GM12872 (cell line): ENCODE measurements around the gene ADGRB2.

Source experiments
- TF ChIP-seq, protein P1 (sequence below): IDR thresholded peaks from 3 replicates; pipeline ENCODE4 v1.5.1; 2011; ENCODE audit warnings: low read depth, mild to moderate bottlenecking, low read length, moderate library complexity; ENCODE audit not compliant: insufficient read depth

ADGRB2 gene

DNA sequence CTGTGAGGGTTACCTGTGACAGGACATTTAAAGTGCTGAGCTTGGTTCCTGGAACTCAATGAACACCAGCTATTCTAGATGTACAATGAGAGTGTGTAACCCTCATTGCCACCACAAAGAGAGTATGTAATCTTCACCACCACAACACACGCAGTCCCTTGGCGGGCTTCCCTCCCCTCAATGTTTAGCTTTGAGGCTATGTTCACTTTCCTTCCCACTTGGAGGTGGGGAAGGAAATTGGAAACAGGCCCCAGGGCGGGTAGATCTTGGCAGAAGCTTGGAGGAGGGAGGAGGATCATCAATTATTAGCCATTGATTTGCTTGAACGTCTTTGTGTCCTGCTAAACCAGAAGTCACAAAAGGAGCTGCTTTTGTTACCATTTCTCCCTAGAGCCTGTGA is 52.1 kb downstream of the ADGRB2 start:
- TF ChIP-seq, protein P1, sequence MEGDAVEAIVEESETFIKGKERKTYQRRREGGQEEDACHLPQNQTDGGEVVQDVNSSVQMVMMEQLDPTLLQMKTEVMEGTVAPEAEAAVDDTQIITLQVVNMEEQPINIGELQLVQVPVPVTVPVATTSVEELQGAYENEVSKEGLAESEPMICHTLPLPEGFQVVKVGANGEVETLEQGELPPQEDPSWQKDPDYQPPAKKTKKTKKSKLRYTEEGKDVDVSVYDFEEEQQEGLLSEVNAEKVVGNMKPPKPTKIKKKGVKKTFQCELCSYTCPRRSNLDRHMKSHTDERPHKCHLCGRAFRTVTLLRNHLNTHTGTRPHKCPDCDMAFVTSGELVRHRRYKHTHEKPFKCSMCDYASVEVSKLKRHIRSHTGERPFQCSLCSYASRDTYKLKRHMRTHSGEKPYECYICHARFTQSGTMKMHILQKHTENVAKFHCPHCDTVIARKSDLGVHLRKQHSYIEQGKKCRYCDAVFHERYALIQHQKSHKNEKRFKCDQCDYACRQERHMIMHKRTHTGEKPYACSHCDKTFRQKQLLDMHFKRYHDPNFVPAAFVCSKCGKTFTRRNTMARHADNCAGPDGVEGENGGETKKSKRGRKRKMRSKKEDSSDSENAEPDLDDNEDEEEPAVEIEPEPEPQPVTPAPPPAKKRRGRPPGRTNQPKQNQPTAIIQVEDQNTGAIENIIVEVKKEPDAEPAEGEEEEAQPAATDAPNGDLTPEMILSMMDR: no peak

DNA sequence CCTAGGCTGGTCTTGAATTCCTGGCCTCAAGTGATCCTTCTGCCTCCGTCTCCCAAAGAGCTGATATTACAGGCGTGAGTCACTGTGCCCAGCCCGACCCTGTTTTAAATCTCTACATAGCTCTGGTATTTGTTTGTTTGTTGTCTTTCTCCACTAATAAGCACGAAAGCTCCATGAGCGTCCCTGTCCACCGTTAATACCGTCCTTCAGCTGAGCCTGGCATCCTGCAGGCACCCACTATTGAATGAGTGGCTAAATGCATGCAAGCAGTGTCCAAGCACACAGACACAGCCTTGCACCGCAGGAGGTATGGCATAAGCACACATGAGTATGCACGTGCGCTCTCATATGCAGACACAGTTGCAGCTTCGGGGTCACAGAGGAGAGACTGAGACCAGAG is 55.8 kb downstream of the ADGRB2 start:
- TF ChIP-seq, protein P1: no peak

- TF ChIP-seq, protein P1: peak; percentile 33; the same call in 2 of the 3 replicates
Measured at GRCh38 chr1:31707711-31708110, 56.4 kb downstream of the ADGRB2 start.

- TF ChIP-seq, protein P1: no peak
Measured at GRCh38 chr1:31706384-31707058, 57.6 kb downstream of the ADGRB2 start.

DNA sequence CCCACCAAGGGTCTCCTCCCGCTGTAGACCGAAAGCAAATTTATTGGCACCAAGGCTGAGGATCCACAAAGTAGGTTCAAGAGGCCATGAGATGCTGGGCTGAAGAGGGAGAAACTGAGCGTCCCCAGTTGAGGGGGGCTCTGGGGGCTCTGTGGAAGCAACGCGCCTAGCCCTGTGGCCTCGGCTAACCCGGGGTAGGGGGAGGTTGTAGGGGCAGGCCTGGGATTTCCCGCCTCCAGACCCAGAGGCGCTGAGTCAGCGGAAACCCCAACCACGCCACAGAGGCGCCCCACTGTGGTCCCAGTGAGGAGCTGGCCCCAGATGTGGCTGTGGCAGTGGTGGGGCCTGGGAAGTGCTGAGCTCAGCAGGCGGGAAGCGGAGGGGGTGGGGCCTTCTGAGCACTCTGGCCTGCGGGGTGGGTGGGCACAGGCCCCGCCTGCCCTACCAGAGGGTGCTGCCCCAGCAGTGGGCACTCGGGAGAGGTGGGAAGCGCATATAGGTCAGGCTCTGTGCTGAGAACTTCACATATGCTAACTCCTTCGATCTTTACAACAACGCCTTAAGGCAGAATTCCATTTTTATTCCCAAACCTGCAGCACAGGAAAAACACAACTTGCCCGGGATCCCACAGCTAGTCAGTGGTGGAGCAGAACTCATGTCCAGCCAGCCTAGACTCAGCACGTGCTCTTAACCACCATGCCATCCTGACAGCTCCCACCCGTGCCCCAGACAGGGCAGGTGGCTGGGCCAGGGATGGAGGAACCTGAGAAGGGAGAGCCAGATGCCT is 58.9 kb downstream of the ADGRB2 start:
- TF ChIP-seq, protein P1: peak; percentile 43; the same call in 2 of the 3 replicates

- TF ChIP-seq, protein P1: no peak
Measured at GRCh38 chr1:31704271-31705079, 59.7 kb downstream of the ADGRB2 start.
